Stromal cell of bone marrow (primary cell): ENCODE measurements around the gene USP6NL.
"Not testable (repeated sequence)": the region's sequence is repeated elsewhere in the genome, so short reads cannot be mapped to it uniquely, and the experiment has no call there.

Experiments
- DNase-seq: peaks from one replicate; pipeline ENCODE4 v3.0.0-alpha.2; 2012; ENCODE audit warnings: low read depth

USP6NL gene

DNA sequence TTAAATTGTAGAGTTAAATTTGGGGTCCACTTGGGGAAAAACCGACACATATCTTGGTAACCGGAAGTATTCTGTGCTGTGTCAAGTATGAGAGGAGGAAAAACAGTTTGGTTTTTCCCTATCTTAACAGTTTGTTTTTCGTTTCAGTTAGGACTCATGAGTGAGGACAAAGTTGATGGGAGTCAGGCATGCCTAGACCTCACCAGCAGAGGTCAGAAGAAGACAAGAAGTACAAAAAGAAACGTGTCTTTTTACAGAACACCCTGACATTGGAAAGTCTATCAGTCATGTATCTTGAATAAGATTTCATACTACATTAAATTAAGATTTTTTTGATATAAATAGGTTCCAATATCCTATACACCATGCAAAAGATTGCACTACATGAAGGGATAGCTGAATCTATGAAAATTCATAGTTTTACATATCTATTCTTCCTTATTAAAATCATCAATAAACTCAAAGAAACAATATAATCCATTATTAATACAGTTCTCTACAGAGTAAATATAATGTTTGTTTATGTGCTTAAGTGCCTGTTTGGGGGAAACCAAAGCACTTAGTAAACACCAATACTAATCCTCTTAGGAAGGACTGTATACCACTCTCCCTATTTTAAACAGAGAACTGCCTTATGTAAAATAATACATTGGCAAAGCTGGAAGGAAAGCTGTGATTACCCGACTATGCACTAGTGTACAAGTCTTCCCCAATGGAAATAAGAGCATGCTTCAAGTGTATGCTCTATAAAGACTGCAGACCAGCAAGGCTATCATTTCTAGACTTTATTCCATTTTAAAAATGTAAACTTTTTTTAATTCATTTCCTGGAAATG lies 95.6 kb downstream of the USP6NL start:
- DNase-seq = peak; percentile 57

DNA sequence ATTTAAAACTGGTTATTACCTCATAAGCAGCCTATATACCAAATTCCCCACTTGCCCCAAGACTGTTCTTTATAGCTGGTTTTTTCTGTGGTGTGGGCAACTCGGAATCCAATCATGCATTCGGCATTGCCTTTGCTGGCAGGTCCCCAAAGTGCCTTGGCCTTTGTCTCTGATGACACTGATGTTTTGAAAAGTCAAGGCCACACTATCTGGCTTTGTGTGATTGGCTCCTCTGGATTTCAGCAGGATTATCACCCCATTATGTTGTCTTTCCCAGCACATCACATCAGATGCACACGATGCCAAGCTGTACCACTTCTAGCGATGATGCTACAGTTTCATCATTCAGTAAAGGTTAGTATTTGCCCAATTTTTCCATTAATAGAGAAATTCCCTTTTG lies 97.7 kb downstream of the USP6NL start:
- no peak for DNase-seq

DNA sequence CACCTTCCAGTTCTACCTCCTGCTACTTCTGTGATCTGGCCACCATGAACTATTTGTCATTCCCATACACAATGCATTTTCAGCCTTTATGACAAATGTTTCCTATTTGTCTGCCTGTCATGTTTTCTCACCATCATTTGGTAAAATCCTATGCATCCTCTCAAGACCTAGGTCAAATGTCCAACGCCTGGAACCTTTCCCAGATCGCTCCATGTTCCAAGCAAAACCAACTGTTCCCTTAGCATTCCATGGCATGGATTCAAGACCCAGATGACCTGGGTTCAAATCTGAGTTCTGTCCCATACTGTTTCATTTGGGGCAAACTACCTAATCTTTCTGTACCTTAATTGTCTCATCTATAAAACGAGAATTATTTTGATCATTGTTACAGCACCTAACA lies 98.9 kb downstream of the USP6NL start:
- no peak for DNase-seq

DNA sequence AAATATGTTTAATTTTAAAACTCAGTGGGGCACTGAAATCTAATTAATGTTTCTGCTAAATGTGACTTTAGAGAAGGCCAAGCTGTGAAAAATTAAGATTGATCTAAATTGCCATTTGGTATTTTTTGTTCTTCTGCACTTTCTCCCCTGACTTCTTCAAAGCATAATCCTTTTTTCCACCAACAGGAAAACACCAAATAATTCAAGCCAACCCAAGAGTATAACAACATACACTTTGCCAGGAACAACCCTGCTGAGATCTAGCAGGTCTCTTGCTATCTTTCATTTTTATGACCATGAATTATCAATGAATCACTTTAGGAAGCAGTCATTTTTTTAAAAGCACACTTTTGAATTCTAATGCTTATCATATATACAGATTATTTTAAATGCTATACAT lies 100.1 kb downstream of the USP6NL start:
- DNase-seq = no peak

DNA sequence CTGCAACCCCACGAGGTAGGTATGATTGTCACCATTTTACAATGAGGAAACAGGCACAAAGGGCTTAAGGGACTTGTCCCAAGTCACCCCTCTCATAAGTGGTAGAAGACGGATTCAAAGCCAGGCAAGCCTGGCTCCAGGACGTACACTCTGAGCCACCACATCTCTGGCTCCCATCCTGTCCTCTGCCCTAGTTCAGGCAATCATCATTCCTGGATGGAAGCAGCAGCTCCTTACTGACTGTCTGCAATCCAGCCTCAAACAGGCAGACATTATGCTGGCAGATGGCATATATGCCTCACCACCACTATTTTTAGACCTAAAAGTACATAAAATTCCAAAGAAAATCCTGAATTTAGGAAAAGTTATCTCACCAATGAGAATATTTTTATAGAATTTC lies 100.7 kb downstream of the USP6NL start:
- no peak for DNase-seq

DNA sequence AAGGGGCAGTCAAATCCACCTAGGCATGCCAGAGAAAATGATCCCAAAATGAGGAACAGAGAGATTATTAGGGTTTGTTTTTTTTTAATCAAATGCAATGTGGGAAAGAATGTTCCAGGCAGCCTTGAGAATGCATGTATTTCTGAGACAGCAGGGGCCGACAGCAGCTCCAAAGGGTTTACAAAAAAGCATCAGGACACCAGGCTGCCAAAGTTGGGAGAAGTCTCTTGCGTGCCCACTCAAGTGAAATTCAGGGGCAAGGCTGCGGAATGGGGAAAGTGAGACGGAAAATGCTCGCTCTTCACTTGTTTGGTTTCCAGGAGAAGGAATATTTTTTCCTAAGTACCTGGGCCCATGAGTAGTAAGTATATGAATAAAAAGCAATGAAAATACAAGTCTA lies 101.2 kb downstream of the USP6NL start:
- DNase-seq = no peak

DNA sequence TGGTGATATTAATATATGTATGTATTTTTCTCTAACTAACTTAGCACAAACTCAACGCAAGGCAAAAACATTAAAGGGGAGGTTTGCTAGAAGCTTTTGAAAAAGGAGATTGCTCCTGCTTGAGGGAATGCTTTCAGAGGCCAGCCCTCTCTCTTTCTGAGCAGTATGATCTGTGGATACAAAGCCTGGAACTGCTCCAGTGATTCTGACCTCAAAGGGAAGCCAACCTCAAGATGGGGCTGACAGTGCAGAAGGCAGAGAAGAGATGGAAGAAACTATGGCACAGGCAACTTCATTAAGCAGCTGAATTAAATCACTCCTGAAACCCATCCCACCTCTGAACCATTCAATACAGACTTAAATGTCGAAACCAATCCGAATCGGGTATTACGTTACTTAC lies 102.4 kb downstream of the USP6NL start:
- no peak for DNase-seq

DNA sequence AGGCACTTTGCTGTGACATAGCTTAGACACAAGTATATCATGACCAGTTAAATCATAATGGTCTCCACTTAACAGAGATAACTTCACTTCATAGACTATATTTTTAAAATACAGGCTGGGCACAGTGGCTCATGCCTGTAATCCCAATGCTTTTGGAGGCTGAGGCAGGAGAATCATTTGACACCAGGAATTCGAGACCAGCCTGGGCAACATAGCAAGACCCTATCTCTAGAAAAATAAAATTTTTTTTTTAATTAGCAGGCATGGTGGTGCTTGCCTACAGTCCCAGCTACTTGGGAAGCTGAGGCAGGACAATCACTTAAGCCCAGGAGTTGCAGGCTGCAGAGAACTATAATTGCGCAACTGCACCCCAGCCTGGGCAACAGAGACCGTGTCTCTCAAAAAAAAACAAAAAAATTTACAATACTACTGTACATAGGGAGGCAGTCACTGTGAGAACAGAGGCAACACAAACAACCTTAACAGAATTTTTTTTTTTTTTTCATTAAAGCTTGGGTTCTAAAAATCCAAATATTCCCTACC lies 105.1 kb downstream of the USP6NL start:
- DNase-seq = no peak

DNA sequence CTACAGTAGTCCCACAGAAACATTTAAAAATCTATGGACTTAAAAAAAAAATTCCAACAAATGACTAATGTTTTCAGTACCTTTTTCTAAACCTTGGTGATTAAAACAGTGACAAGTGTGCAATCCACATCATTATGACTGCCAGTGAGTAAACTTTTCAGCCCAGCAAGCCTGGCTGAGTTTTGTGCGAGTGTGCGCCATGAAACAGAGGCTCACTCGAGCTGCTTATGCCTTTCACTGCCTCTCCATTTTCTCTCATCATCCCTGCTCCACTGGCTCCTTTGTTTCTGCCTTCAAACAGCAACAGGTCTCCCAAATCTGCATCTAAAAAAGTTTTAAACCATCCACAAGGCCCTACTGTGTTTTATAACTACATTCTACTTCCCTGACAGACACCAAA lies 105.8 kb downstream of the USP6NL start:
- DNase-seq = no peak

DNA sequence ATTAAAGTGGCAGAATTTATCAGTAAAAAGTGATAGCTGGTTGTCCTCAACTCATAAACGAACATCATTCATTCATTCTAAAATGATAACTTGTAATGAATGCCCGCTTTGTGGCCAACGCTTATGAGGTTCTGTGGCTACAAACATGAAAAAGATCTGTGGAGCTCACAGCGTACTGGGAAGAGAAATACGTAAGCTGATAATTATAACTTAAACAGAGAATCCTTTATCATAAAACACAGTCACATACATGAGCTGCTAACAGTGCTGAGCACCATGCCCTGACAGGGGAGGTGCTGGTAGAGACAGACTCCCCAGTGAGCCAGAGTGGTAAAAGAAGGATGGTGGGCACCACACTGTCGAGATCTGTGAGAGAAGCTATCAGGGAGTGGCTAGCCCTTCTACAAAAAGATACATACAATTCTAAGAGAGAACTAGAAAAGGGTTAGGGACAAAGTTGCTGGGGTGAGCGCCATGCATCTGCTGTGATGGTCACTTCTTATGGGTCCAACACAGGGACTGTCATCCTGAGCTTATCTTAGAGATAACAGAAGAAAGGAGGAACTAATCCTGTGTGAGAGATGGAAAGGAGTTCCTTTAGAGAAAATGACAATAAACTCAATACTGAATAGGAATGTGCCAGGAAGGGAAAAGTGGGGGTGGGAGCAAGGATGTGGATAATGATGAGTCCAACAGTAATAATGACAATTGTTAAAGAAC lies 106.7 kb downstream of the USP6NL start:
- no peak for DNase-seq

DNA sequence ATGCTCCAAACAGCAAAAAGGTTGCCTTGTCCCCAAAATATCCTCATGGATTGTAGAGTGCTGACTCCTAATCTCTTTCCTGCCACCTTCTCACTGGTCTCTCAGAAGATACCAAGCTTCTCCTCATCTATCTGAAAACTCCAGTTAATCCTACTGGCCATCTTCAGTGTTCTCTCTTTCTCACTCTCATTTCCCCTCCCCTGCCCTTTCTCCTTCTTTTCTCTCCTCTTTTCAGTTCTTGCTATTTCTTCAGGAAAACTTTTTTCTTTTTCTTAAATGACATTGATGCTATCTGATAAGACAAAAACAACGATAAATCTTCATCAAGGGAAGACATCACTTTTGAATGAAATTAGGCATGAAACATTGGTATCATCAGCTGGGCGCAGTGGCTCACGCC lies 109.8 kb downstream of the USP6NL start:
- DNase-seq = no peak

DNA sequence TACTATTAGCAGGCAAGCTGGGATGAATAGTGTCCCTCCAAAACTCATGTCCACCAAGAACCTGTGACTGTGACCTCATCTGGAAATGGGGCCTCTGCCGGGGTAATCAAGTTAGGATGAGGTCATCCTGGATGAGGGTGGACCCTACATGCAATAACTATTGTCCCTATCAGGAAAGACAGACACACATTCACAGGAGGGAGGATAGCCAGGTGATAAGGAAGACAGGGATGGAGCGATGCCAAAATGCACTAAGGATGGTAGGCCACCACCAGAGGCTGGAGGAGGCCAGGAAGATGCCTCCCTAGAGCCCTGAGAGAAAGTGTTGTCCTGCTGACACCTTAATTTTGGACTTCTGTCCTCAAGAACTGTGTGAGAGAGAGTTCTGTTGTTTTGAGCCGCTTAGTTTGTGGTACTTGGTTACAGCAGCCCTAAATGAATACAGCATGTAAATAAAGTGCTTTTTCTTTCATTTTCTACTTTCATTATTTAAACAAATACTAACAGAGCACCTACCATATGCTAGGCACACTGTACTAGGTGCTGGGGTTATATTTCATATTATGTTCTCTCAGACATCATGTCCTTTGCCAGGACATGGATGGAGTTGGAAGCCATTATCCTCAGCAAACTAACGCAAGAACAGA lies 111.9 kb downstream of the USP6NL start:
- DNase-seq = no peak

DNA sequence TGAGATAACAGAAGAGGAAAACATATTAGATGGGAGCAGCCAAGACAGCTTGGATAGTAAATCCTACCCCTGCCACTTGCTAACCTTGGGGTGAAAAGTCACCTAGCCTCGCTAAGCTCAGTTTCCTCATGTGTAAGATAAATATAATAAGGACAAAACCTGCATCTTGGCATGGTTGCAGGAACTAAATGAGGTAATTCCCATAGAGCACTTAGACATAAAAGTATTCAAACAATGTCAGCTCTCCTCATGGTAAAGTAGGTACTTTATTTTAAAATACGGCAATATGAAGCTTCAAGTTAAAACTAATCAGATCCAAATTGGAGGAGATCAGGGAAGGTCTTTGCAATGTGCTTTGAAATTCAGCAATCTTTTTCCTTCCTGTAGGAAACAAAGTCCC lies 113.1 kb downstream of the USP6NL start:
- DNase-seq = no peak

DNA sequence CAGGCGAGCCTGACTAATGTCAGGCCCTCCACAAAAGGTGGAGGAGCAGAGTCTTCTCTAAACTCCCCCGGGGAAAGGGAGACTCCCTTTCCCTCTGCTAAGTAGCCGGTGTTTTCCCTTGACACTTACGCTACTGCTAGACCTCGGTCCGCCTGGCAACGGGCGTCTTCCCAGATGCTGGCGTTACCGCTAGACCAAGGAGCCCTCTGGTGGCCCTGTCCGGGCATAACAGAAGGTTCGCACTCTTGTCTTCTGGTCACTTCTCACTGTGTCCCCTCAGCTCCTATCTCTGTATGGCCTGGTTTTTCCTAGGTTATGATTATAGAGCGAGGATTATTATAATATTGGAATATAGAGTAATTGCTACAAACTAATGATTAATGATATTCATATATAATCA lies 116.5 kb downstream of the USP6NL start:
- not testable (repeated sequence) for DNase-seq

DNA sequence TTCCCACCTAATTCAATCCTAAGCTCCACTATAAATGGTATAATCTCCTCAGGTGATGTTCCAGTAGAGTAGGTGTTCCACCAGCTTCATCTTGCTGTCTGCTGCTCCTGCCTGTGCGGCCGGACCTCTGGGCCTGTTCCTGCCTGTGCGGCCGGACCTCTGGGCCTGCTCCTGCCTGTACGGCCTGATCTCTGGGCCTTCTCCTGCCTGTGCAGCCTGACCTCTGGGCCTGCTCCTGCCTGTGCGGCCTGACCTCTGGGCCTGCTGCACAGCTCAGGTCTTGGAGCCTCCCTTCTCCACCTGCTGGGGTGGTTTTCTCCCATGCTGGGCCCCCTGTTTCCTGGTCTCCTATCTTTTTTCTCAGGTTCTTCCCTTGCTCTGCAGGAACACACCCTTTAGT lies 117.8 kb downstream of the USP6NL start:
- no peak for DNase-seq

DNA sequence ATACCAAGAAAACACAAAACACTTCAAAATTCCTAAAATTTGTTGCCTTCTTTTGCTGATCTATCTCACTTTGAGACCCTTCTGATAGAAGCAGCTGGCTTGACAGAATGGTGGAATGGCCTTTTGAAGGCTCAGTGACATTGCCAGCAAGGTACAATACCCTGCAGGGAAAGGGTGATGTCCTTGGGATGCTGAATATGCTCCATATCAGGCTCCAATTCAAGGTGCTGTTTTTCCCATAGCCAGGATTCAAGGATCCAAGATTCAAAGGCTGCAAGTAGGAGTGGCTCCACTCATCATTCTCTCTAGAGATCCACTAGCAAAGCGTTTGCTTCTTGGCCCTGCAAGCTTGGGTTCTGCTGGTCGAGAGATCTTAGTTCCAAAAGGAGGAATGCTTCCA lies 120.4 kb downstream of the USP6NL start:
- no peak for DNase-seq

DNA sequence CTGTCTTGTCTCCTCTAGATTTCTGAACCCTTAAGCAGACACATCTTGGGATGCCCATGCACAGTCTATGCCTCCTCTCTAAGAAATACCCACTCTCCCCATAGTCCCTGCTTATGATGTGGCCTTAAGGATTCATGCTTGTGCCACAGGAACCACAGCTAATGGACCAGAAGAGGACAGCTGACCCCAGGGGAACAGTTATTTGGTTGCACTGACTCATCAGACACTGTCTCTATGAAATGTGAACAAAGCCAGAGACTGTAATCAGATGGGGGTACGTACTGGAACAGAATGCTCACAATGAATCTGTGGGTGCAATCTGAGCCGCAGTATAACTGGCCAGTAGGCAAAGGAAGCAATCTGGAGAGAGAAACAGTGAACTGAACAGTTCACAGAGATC lies 121.9 kb downstream of the USP6NL start:
- DNase-seq = no peak

DNA sequence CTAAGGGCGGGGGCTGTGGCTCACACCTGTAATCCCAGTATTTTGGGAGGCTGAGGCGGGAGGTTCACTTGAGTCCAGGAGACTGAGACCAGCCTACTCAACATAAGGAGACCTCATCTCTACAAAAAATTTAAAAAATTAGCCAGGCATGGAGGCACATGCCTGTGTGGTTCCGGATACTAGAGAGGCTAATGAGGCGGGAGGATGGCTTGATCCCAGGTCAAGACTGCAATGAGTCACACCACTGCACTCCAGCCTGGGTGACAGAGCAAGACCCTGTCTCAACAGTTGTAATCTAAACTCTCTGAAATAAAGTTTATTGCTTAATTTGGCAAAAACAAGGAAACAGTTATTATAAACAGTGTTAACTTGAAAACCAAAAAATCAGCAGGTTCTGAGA lies 123.3 kb downstream of the USP6NL start:
- no peak for DNase-seq

DNA sequence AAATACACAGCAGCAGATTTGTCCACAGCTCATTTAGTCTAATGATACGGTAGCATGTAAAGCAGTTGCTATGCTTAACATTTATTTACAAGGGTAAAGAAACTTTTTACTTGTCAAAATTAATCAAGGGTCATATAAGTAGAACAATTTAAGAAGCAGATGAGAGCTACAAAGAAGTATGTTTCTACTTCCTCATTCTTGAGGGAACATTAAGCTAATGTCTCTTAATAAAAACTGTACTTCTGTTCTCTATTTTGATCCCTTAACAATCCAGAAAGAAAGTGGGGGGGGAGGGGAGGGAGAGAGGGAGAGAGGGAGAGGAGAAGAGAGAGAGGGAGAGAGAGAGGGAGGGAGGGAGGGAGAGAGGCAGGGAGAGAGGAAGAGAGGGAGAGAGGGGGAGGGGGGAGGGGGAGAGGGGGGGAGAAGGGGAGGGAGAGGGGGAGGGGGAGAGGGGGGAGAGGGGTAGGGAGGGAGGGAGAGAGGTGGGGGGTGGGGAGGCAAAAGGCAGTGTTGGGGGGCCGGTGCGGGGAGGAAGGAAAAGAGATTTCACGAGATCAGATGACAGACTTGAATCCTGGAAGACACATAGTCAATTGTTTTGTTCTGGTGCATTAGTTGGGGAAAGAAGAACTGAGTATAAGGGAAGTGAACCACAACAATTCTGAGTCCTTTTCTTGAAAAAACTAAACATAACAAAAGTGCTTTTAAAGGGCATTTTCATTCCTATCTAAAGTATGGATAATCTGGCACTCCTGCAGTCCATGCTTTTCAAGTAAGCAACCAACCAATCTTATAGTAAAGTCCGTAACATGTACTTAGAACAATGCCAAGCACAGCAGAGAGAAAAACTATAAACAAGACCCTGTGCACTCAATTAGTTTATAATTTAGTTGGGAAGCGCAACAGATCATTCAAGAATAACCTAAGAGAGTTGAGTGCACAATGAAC lies 128.0 kb downstream of the USP6NL start:
- DNase-seq = no peak

DNA sequence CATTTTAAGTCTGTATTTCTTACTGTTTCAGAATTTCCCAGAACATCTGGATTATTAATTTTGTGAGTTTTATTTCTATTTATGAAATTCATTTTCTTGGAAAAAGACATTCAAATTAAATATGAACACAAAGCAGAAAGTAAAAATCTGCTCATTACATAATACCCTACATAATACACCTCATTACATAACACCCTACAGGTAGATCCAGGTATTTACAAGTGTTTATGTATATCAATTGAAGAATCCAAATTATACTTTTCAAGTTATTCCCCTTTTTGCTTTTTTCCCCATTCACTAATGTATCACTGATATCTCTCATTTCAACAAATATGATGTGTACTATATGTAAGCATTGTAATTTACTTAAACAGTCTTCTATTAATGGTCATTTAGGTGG lies 129.1 kb downstream of the USP6NL start:
- no peak for DNase-seq

DNA sequence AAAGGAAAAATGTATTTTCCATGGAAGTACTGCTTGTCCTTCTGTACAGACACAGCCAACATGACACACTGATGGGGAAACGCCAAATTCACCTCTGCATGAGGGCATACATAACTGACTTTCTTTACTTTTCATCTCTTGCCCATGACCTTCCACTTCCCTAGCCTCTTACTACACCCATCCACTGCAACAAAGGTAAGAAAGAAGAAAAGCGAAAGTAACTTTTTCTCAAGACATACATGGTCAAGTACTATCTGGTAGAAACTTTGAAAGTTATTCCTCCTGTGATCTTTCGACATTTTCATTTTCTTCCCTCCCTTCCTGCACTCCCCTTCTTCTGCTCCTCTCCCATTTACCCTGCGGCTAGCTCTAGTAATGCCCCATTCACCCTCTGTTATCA lies 130.8 kb downstream of the USP6NL start:
- no peak for DNase-seq

DNA sequence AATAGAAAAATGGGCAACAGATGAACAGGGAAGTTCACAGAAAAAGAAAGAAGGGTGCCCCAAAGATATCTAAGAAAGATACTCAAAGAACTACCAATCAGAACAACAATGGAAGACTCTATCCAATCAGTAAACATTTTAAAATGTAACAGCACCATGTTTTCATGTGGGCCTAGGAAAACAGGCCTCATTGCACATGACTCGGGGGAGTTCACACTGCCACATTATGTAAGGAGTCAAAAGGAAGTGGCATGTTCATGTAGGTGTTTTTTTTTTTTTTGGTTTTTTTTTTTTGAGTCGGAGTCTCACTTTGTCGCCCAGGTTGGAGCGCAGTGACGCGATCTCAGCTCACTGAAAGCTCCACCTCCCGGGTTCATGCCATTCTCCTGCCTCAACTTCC lies 132.2 kb downstream of the USP6NL start:
- no peak for DNase-seq
